HCT116 (cell line): ENCODE results near the gene ASIC1. TPM values are rescaled to one million over a fixed set of nuclear protein-coding genes. Genes with fewer than 3 reads are reported as not detected.

ENCODE experiments used
- ATAC-seq: fragments of 200-7000 bp; cut with Tn5 transposase; 2 replicates; pipeline ENCODE4 v1.9.1; 2020; ENCODE audit warnings: mild to moderate bottlenecking, moderate library complexity
- BruUV-seq: library from RNA; stranded (reverse); fragments of 400-500 nt; replicated peaks from 2 replicates; lab custom pipeline; 2021; lab: Mats Ljungman, UMichigan
- CTCF ChIA-PET: fragments of 300-600 bp; sonication (Branson Sonifier 250); formaldehyde crosslinking; loops from one replicate; lab custom pipeline; 2021; ENCODE audit warnings: antibody characterized with exemption; lab: Charles Lee
- POLR2A ChIA-PET: fragments of 300-600, 350-600 bp; sonication (Branson Sonifier 250); formaldehyde crosslinking; loops from one replicate; lab custom pipeline; 2021; ENCODE audit warnings: antibody characterized with exemption; lab: Charles Lee
- RAD21 ChIA-PET, 2 experiments: fragments of 300-600 bp; sonication (Branson Sonifier 250); formaldehyde crosslinking; loops; one replicate each; lab custom pipeline; 2023; ENCODE audit warnings: low total read pairs in 2 of 2; ENCODE audit not compliant: uncharacterized antibody in 2 of 2, unreplicated experiment in 2 of 2, low non-redundant PET in 1 of 2; lab: Charles Lee
- DNase-seq: peaks from one replicate; pipeline ENCODE4 v3.0.0-alpha.2; 2010; ENCODE audit warnings: low read depth, low spot score
- H2AFZ ChIP-seq: fragments of 200-600 bp; shearing (Covaris generic), sonication (generic); 2 replicates; pipeline ENCODE4 v1.6.1; 2017; ENCODE audit warnings: low read depth, mixed run types, mixed read lengths, antibody characterized with exemption, low read length; ENCODE audit not compliant: poor library complexity, severe bottlenecking
- H3K27ac ChIP-seq: 2 replicates; pipeline ENCODE4 v1.5.1; 2012; ENCODE audit warnings: low read depth, low read length
- H3K27me3 ChIP-seq: fragments of 200-600 bp; sonication (generic); 2 replicates; pipeline ENCODE4 v1.6.1; 2016; ENCODE audit warnings: mixed run types, low read length, mixed read lengths; ENCODE audit not compliant: insufficient read depth
- H3K36me3 ChIP-seq, 2 experiments: fragments of 200-500 bp in 1 of 2; fragments of 200-600 bp in 1 of 2; sonication (Bioruptor generic) in 1 of 2; sonication (generic) in 1 of 2; 2 replicates each; pipeline versions ENCODE4 v1.5.1 to v1.6.1; 2014 to 2016; ENCODE audit warnings: low read length in 2 of 2, inconsistent platforms in 1 of 2, mixed read lengths in 1 of 2, mixed run types in 1 of 2; ENCODE audit not compliant: insufficient read depth in 2 of 2, control insufficient read depth in 1 of 2
- H3K4me1 ChIP-seq, 2 experiments: fragments of 200-600 bp in 1 of 2; sonication (generic) in 1 of 2; 2 replicates each; pipeline versions ENCODE4 v1.5.1 to v1.6.1; 2012 to 2017; ENCODE audit warnings: low read length in 2 of 2, inconsistent platforms in 1 of 2, mild to moderate bottlenecking in 1 of 2, mixed read lengths in 1 of 2, mixed run types in 1 of 2, moderate library complexity in 1 of 2; ENCODE audit not compliant: insufficient read depth in 2 of 2, control insufficient read depth in 1 of 2
- H3K4me2 ChIP-seq: fragments of 200-600 bp; sonication (generic); 2 replicates; pipeline ENCODE4 v1.6.1; 2017; ENCODE audit warnings: mixed run types, low read length, mixed read lengths
- H3K4me3 ChIP-seq, 2 experiments: fragments of 200-600 bp in 1 of 2; sonication (generic) in 1 of 2; replicated peaks in 1 of 2; 2 replicates each; pipeline ENCODE4 v1.5.1; 2011 to 2016; ENCODE audit warnings: low read length in 2 of 2, control low read depth in 1 of 2, low read depth in 1 of 2, mild to moderate bottlenecking in 1 of 2, mixed read lengths in 1 of 2, mixed run types in 1 of 2
- H3K79me2 ChIP-seq: fragments of 200-600 bp; sonication (generic); 2 replicates; pipeline ENCODE4 v1.6.1; 2017; ENCODE audit warnings: mild to moderate bottlenecking, mixed run types, low read length, moderate library complexity, mixed read lengths; ENCODE audit not compliant: insufficient read depth
- H3K9ac ChIP-seq: fragments of 200-600 bp; sonication (generic); 2 replicates; pipeline ENCODE4 v1.6.1; 2016; ENCODE audit warnings: low read length, mixed read lengths
- H3K9me2 ChIP-seq: fragments of 200-600 bp; sonication (generic), shearing (Covaris generic); 2 replicates; pipeline ENCODE4 v1.6.1; 2017; ENCODE audit warnings: mixed run types, mild to moderate bottlenecking, moderate library complexity; ENCODE audit not compliant: insufficient read depth
- H3K9me3 ChIP-seq, 2 experiments: fragments of 200-500 bp in 1 of 2; fragments of 200-600 bp in 1 of 2; sonication (Bioruptor generic) in 1 of 2; sonication (generic) in 1 of 2; 2 replicates each; pipeline ENCODE4 v1.6.1; 2014 to 2017; ENCODE audit warnings: low read length in 2 of 2, mixed read lengths in 2 of 2, inconsistent platforms in 1 of 2, low read depth in 1 of 2, mild to moderate bottlenecking in 1 of 2, mixed run types in 1 of 2, moderate library complexity in 1 of 2; ENCODE audit not compliant: control insufficient read depth in 1 of 2, insufficient read depth in 1 of 2
- H4K20me1 ChIP-seq: fragments of 200-600 bp; sonication (generic), shearing (Covaris generic); 2 replicates; pipeline ENCODE4 v1.6.1; 2017; ENCODE audit warnings: mixed run types, mild to moderate bottlenecking, moderate library complexity; ENCODE audit not compliant: insufficient read depth
- ATF3 ChIP-seq: IDR thresholded peaks from 2 replicates; pipeline ENCODE4 v1.6.1; 2012
- CBX3 ChIP-seq: IDR thresholded peaks from 2 replicates; pipeline ENCODE4 v1.6.1; 2012; ENCODE audit warnings: low read depth
- CEBPB ChIP-seq: IDR thresholded peaks from 2 replicates; pipeline ENCODE4 v1.6.1; 2012; ENCODE audit warnings: low read depth
- EGR1 ChIP-seq: IDR thresholded peaks from 2 replicates; pipeline ENCODE4 v1.6.1; 2012; ENCODE audit warnings: low read depth
- ELF1 ChIP-seq: IDR thresholded peaks from 2 replicates; pipeline ENCODE4 v1.6.1; 2012; ENCODE audit warnings: low read depth, borderline replicate concordance
- EZH2 ChIP-seq: fragments of 200-600 bp; sonication (generic); IDR thresholded peaks from 2 replicates; pipeline ENCODE4 v1.6.1; 2017; ENCODE audit warnings: antibody characterized with exemption, mixed run types
- EZH2phosphoT487 ChIP-seq: fragments of 200-600 bp; IDR thresholded peaks from 2 replicates; pipeline ENCODE4 v1.6.1; 2018; ENCODE audit warnings: antibody characterized with exemption, borderline replicate concordance
- FOSL1 ChIP-seq: IDR thresholded peaks from 2 replicates; pipeline ENCODE4 v1.6.1; 2012; ENCODE audit warnings: low read depth
- JUND ChIP-seq: IDR thresholded peaks from 2 replicates; pipeline ENCODE4 v1.6.1; 2012
- MAX ChIP-seq: IDR thresholded peaks from 2 replicates; pipeline ENCODE4 v1.6.1; 2012
- POLR2A ChIP-seq: IDR thresholded peaks from 2 replicates; pipeline ENCODE4 v1.7.0; 2011; ENCODE audit warnings: borderline replicate concordance; ENCODE audit not compliant: insufficient read depth, insufficient read length; ENCODE audit errors: extremely low read depth
- POLR2AphosphoS5 ChIP-seq: IDR thresholded peaks from 2 replicates; pipeline ENCODE4 v1.6.1; 2011; ENCODE audit warnings: mild to moderate bottlenecking, low read depth, low read length, moderate library complexity
- RAD21 ChIP-seq: IDR thresholded peaks from 2 replicates; pipeline ENCODE4 v1.6.1; 2012; ENCODE audit warnings: low read depth, mild to moderate bottlenecking
- REST ChIP-seq: IDR thresholded peaks from 2 replicates; pipeline ENCODE4 v1.6.1; 2012; ENCODE audit warnings: low read depth
- SIN3A ChIP-seq: IDR thresholded peaks from 2 replicates; pipeline ENCODE4 v1.6.1; 2012; ENCODE audit warnings: low read depth
- SP1 ChIP-seq: IDR thresholded peaks from 2 replicates; pipeline ENCODE4 v1.6.1; 2012; ENCODE audit warnings: low read depth
- TCF7L2 ChIP-seq: IDR thresholded peaks from 2 replicates; pipeline ENCODE4 v1.7.0; 2011; ENCODE audit warnings: borderline replicate concordance, inconsistent platforms; ENCODE audit not compliant: insufficient read depth, insufficient read length; ENCODE audit errors: extremely low read depth
- ZBTB33 ChIP-seq: IDR thresholded peaks from 2 replicates; pipeline ENCODE4 v1.6.1; 2011; ENCODE audit warnings: mild to moderate bottlenecking, low read length, moderate library complexity; ENCODE audit not compliant: insufficient replicate concordance; ENCODE audit errors: extremely low read depth
- ZFX ChIP-seq: fragments of 450-650 bp; IDR thresholded peaks from 2 replicates; pipeline ENCODE4 v1.6.1; 2017
- ZNF274 ChIP-seq: fragments of 200-500 bp; sonication (Bioruptor generic); IDR thresholded peaks from 2 replicates; pipeline ENCODE4 v1.6.1; 2014; ENCODE audit warnings: mild to moderate bottlenecking, low read depth, low read length, inconsistent platforms
- intact Hi-C: fragments of 100-400 bp; cut with micrococcal nuclease; formaldehyde crosslinking; loops from 2 replicates; pipeline ENCODE4 v1.10.0; 2022
- total RNA-seq: library from RNA; stranded (reverse); gene quantifications from one replicate; pipeline ENCODE4 v1.2.1, GENCODE V29; 2021; ENCODE audit not compliant: unreplicated experiment

The ASIC1 gene
- total RNA-seq, 1 experiment from 2014 or later, result 28.9 TPM

- no peak overlapping the region for H3K27ac ChIP-seq
- H3K4me2 ChIP-seq, result no peak overlapping the region
Observed at GRCh38 chr12:50022903-50023302, 34.5 kb upstream of the ASIC1 start.

More at GRCh38 chr12:50022903-50023302, 34.5 kb upstream of the ASIC1 start:
- no TSS peak for BruUV-seq
- H3K36me3 ChIP-seq, result peaks cover 2 to 13% of the 10 kb centered on the region in 2 experiments; a peak in 2 of 4 replicates
- H3K9me2 ChIP-seq, result peaks cover 3% of the 10 kb centered on the region; the same call in 1 of the 2 replicates
- H2AFZ ChIP-seq, result no peak overlapping the region
- ATAC-seq (no peak), DNase-seq (no peak)
- H3K9ac ChIP-seq, result no peak overlapping the region
- H3K27me3 ChIP-seq, result no peaks in the 10 kb centered on the region
- POLR2A ChIA-PET, result no interaction called here
- H3K9me3 ChIP-seq, result no peaks in the 10 kb centered on the region
- intact Hi-C loops, result no loop called here
- no peaks in the 10 kb centered on the region for H4K20me1 ChIP-seq
- H3K4me1 ChIP-seq, result peaks cover 11 to 20% of the 10 kb centered on the region in 2 experiments
- RAD21 ChIA-PET, result no interaction called here
- no peak overlapping the region for H3K4me3 ChIP-seq
- TF ChIP-seq MAX (no peak), ZFX (no peak), EZH2 (no peak), ELF1 (no peak), JUND (no peak), RAD21 (no peak), FOSL1 (no peak), EGR1 (no peak), REST (no peak), ATF3 (no peak), EZH2phosphoT487 (no peak), POLR2A (no peak), POLR2AphosphoS5 (no peak), ZNF274 (no peak), SP1 (no peak), ZBTB33 (no peak), CEBPB (no peak), TCF7L2 (no peak), SIN3A (no peak), CBX3 (no peak)
- CTCF ChIA-PET, result interaction anchor here (1.5 kb wide), 1 partner anchor 56 kb away, joined by 4 read pairs; no protein-coding TSS in a partner anchor
- peaks cover 74% of the 10 kb centered on the region for H3K79me2 ChIP-seq
